Suprapubic skin (tissue), 4 donors: ENCODE measurements around the gene SSRP1.

Experiments
- EP300 ChIP-seq: sonication (generic); formaldehyde crosslinking; IDR thresholded peaks from one replicate; pipeline ENCODE4 v1.6.1; 2017; ENCODE audit warnings: antibody characterized with exemption
- POLR2A ChIP-seq, 2 donors: fragments of 450-650 bp; IDR thresholded peaks; one replicate each; pipeline ENCODE4 v1.6.1; 2017; ENCODE audit warnings: antibody characterized with exemption in 2 of 2, mild to moderate bottlenecking in 2 of 2, moderate library complexity in 2 of 2
- POLR2AphosphoS5 ChIP-seq, 3 donors: sonication (generic); formaldehyde crosslinking; IDR thresholded peaks; one replicate each; pipeline ENCODE4 v1.6.1; 2017; ENCODE audit warnings: antibody characterized with exemption in 3 of 3
- TF ChIP-seq, protein P1 (sequence below), 2 donors: fragments of 200-600 bp in 1 of 2; fragments of 450-650 bp in 1 of 2; sonication (generic) in 1 of 2; IDR thresholded peaks; one replicate each; pipeline ENCODE4 v1.5.1; 2016 to 2019; ENCODE audit warnings: antibody characterized with exemption in 2 of 2, mild to moderate bottlenecking in 1 of 2, moderate library complexity in 1 of 2

DNA sequence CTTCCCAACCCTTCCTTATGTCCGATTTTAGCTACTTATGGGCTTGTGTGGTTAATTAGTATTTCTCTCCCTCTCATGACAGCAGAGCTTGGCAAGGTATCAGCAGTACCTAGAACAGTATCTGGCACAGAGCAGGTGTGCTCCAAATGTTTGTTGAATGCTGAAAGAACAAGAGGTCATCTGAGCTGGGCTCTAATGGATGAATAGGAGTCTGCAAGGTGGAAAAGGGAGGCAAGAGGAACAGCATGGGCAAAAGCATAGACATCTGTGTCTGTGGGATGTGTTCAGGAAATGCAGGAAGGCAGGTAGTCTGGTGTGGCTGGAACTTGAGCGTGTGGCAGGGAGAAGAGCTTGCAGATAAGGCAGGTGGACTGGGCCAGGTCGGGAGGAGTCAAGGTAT lies 26.2 kb upstream of the SSRP1 start:
- TF ChIP-seq, protein P1, sequence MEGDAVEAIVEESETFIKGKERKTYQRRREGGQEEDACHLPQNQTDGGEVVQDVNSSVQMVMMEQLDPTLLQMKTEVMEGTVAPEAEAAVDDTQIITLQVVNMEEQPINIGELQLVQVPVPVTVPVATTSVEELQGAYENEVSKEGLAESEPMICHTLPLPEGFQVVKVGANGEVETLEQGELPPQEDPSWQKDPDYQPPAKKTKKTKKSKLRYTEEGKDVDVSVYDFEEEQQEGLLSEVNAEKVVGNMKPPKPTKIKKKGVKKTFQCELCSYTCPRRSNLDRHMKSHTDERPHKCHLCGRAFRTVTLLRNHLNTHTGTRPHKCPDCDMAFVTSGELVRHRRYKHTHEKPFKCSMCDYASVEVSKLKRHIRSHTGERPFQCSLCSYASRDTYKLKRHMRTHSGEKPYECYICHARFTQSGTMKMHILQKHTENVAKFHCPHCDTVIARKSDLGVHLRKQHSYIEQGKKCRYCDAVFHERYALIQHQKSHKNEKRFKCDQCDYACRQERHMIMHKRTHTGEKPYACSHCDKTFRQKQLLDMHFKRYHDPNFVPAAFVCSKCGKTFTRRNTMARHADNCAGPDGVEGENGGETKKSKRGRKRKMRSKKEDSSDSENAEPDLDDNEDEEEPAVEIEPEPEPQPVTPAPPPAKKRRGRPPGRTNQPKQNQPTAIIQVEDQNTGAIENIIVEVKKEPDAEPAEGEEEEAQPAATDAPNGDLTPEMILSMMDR (IDR thresholded peaks at IDR 0.05) = no peak
- TF ChIP-seq POLR2AphosphoS5 (IDR thresholded peaks at IDR 0.05) = no peak
- no peak for TF ChIP-seq EP300
- TF ChIP-seq POLR2A (IDR thresholded peaks at IDR 0.05) = no peak
